Midbrain (tissue), 1 donor: Measurements from ENCODE around the gene COL25A1.
"Not testable (repeated sequence)": the region's sequence is repeated elsewhere in the genome, so short reads cannot be mapped to it uniquely, and the experiment has no call there.

Source experiments
- DNase-seq: peaks from one replicate; lab custom pipeline; 2025; lab: John Stamatoyannopoulos, UW

The COL25A1 gene

GRCh38 chr4:109121561-109121960, 180.9 kb downstream of the COL25A1 start:
- DNase-seq, result no peak

DNA sequence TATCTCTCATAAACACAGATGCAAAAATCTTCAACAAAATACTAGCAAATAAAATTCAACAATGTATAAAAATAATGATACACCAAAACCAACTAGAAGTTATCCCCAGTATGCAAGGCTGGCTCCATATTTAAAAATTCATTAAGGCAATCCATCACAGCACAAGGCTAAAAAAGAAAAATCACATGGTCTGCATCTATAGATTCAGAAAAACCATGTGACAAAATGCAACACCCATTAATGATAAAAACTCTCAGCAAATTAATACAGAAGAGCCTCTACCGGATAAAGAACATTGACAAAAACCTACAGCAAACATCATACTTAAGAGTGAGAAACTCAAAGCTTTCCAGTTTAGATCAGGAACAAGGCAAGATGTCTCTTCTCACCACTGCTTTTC, 182.6 kb downstream of the COL25A1 start:
- DNase-seq, result no peak

DNA sequence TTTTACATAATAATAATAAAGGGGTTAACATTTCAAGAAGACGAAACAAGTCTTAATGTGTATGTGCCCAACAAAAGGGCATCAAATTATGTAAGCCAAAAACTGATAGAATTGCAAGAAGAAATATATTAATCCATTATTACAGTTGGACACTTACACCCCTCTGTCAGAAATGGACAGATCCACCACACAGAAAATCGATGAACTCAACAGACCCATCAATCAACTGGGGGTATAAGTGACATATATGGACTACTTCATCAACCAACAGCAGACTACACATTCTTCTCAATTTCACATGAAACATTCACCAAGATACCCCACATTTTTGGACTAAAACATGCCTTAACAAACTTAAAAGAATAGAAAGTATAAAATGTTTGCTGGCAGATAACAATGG, 183.8 kb downstream of the COL25A1 start:
- no peak for DNase-seq

- DNase-seq, result no peak
Measured at GRCh38 chr4:109114501-109114900, 188.0 kb downstream of the COL25A1 start.

- DNase-seq, result no peak
Measured at GRCh38 chr4:109113521-109113920, 188.9 kb downstream of the COL25A1 start.

- DNase-seq, result no peak
Measured at GRCh38 chr4:109111031-109111430, 191.4 kb downstream of the COL25A1 start.

DNA sequence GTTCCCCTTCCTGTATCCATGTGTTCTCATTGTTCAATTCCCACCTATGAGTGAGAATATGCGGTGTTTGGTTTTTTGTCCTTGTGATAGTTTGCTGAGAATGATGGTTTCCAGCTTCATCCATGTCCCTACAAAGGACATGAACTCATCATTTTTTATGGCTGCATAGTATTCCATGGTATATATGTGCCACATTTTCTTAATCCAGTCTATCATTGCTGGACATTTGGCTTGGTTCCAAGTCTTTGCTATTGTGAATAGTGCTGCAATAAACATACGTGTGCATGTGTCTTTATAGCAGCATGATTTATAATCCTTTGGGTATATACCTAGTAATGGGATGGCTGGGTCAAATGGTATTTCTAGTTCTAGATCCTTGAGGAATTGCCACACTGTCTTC, 194.2 kb downstream of the COL25A1 start:
- not testable (repeated sequence) for DNase-seq

DNA sequence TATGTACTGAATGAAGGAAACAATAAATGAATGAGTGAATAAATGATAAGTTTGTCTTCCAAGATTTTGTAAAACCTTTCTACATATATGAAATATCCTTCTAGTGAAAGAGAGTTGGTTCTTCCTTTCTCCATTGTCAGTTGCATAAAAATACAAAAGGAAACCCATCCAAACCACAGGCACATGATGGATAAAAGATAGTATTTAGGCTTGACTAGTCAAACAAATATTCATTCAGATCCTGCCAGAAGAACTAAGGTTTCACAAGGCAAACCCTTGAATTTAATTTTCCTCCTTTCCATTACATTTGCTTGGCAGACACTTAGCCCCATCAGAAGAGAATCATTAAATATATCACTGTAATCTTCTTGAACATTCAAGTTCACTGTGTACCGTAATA, 208.4 kb downstream of the COL25A1 start:
- DNase-seq, result no peak

DNA sequence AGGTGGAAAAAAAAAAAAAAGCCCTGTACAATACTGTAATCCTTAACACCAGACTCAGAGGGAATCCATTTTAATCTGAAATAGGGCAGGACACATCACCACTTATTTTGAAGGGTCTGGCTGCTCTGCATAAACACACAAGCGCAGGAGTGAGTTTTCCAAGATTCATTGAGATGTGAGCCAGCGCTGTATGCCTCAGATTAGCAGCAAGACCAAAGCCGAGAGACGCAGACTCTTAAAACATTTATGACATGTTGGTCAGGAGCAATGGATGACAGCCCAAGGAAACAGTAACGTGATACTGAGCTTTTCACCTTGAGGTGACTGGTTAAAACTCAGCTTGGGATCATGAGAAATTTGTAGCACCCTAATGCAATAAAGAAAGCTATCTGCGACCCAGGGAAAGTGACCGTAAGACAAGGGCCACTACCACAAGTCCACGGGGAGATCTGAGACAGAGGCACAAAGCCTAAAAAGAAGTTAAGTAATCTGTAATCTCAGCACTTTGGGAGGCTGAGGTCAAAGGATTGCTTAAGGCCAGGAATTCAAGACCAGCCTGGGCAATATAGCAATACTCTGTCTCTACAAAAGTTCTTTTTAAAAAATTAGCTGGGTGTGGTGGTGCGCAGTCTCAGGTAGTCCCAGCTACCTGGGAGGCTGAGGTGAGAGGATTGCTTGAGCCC, 210.6 kb downstream of the COL25A1 start:
- DNase-seq, result no peak

DNA sequence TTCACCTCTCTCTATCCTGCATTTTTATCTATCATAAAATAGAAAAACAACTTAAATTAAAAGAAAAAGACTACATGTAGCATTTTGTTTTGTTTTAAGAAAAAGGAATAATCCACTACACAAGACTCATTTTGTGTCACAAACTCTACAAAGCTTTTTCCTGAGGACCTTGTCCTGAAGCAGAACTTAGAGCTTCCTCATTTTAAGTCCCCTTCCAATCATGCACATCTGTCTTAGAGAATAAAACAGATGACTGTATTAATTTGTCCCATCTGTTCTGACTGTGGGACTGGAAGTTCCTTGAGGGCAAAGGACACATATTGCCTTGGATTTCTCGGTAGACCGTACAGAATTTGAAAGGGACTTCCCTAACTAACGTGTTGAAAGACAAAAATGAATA, 218.5 kb downstream of the COL25A1 start:
- no peak for DNase-seq

DNA sequence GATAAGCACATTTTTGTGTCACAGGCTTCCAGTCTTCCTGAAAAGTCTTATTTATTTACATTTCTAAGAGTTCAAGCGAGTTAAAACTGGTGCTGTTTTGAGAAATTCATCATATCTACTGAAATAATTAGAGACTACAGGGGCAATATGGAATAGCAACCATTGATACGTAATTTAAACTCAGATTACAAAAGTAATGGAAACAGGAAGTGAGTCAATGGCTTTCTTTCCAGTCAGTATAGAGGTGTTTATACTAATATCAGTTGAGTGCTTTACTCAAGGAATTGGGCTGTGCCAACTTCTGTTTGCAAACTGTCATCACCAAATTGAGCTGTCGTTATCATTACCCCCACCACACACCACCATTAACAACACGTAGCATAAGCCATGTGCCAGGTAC, 222.7 kb downstream of the COL25A1 start:
- DNase-seq, result no peak

DNA sequence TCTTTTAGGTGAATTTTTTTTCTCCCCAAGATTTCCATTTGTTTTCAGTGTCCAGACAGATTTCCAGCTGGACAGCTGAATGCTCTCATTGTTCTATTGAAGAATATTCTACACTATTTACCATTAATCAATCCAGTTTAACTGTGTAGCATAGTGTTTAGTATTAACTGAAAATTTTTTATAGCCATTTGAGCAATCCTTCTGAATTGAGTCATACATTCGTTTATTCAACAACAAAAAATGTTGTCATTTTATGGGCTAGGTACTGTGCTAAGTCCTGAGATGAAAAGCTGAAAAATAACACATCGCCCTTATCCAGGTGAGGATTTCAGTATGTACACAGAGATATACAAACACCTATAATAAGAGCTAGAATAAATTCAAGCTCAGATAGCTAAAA, 223.3 kb downstream of the COL25A1 start:
- no peak for DNase-seq

- no peak for DNase-seq
Measured at GRCh38 chr4:109078724-109079123, 223.7 kb downstream of the COL25A1 start.

DNA sequence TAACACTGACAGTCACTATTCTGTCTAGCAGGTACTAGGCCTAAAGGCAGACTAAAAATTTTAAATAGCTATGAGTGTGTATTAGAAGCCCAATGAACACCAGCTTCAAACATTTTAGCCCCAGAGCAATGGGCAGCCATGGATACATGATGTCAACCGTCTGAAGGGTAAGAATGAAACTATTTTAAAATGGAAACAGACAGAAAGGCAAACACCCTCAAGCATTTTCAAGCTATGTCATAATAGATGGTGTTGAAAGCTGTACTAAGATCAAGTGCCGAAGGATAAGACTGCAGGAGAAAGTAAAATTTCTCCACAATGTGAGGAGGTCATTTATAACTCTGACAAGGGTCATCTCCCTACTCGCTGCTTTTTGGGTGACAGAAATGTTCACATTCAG, 225.0 kb downstream of the COL25A1 start:
- DNase-seq, result no peak

DNA sequence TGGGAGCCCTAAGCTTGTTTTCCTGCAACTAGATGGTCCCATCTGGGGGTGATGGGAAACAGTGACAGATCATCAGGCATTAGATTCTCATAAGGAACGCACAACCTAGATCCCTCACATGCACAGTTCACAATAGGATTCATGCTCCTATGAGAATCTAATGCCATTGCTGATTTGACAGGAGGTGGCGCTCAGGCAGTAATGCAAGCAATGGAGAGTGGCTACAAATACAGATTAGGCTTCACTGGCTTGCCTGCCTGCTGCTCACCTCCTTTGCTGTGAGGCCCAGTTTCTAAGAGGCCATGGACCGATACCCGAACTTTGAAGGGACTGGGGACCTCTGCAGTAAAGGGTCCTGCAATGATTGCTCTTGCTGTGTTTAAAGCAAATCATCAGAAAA, 225.7 kb downstream of the COL25A1 start:
- not testable (repeated sequence) for DNase-seq

GRCh38 chr4:109075621-109076020, 226.8 kb downstream of the COL25A1 start:
- no peak for DNase-seq

DNA sequence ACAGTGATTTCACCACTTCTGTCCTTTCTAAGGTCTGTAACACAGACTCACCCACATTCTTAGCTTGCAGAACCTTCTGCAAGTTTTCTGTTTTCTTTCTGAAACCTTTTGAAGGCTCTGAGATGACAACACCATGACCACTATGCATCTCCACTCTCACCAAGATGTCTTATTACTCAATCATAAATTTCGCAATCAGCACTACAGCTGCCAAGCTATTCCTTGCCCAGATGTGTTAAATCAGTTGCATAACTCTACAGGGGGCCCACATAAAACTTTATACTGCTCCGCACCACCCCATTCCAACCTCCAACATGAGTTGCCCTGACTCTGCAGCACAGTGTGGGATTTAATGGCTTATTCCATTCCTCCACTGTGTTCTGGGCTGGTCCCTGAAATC, 229.9 kb downstream of the COL25A1 start:
- no peak for DNase-seq

DNA sequence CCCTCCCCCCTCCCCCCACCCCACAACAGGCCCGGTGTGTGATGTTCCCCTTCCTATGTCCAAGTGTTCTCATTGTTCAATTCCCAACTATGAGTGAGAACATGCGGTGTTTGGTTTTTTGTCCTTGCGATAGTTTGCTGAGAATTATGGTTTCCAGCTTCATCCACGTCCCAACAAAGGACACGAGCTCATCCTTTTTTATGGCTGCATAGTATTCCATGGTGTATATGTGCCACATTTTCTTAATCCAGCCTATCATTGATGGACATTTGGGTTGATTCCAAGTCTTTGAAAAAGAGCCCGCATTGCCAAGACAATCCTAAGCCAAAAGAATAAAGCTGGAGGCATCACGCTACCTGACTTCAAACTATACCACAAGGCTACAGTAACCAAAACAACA, 231.8 kb downstream of the COL25A1 start:
- DNase-seq, result not testable (repeated sequence)

- DNase-seq, result no peak
Measured at GRCh38 chr4:109067508-109068235, 234.8 kb downstream of the COL25A1 start.

GRCh38 chr4:109065006-109065405, 237.5 kb downstream of the COL25A1 start:
- no peak for DNase-seq

GRCh38 chr4:109053257-109053656, 249.2 kb downstream of the COL25A1 start:
- no peak for DNase-seq

DNA sequence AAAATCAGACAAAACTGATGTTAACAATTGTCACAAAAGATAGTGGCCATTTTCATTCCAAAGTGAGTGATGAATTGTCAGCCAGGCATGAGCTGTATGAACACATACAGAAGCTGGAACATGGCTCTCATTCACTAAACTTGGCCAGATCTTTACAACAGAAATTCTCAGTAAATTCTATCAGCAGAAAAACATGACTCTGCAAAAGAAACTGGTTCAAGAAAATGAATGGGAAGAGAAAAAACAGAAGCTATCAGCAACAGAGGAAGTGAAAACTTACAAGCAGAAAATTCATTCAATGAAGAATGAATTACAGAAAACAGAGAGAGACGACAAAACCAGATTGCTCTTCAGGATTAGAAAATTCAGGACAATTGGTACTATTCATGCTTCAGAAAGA, 249.6 kb downstream of the COL25A1 start:
- no peak for DNase-seq

- no peak for DNase-seq
Measured at GRCh38 chr4:109051054-109051453, 251.4 kb downstream of the COL25A1 start.

- no peak for DNase-seq
Measured at GRCh38 chr4:109049926-109050325, 252.5 kb downstream of the COL25A1 start.
